ENCODE measurements around the gene SBK2.

- TF ChIP-seq CTCF (conservative IDR thresholded peaks at IDR 0.05 in 1 of 2, IDR thresholded peaks at IDR 0.05 in 1 of 2; ENCODE audit: extremely low read depth in 1 of 2, insufficient read depth in 1 of 2, low read depth in 1 of 2, low read length in 2 of 2) (no peak), EZH2 (IDR thresholded peaks at IDR 0.05; ENCODE audit: borderline replicate concordance, low read length) (no peak)
These were observed 2.4 kb upstream of the SBK2 start for GRCh38 chr19:55539090-55539984.
